WTC11 (cell line): ENCODE measurements around the gene SVOP. TPM values are rescaled to one million over a fixed set of nuclear protein-coding genes. Genes with fewer than 3 reads are reported as not detected.

Source experiments
- ATAC-seq: fragments of 200-7000 bp; cut with Tn5 transposase; 2 replicates; pipeline ENCODE4 v1.10.0; 2021; ENCODE audit warnings: mild to moderate bottlenecking, moderate library complexity
- CTCF ChIA-PET: fragments of 300-600 bp; sonication (Branson Sonifier 250); formaldehyde crosslinking; loops from one replicate; lab custom pipeline; 2021; ENCODE audit warnings: antibody characterized with exemption; lab: Charles Lee
- POLR2A ChIA-PET: fragments of 350-600 bp; sonication (Branson Sonifier 250); formaldehyde crosslinking; loops from one replicate; lab custom pipeline; 2021; ENCODE audit warnings: antibody characterized with exemption; lab: Charles Lee
- DNase-seq: peaks from one replicate; pipeline ENCODE4 v3.0.0; 2021; ENCODE audit warnings: low spot score
- H3K27ac Mint-ChIP-seq: 2 replicates; pipeline ENCODE4 v1.8.0; 2021; ENCODE audit warnings: mixed read lengths
- H3K27me3 Mint-ChIP-seq: 2 replicates; pipeline ENCODE4 v1.8.0; 2021; ENCODE audit warnings: low read depth, mild to moderate bottlenecking, moderate library complexity, mixed read lengths
- H3K36me3 Mint-ChIP-seq: 2 replicates; pipeline ENCODE4 v1.8.0; 2021; ENCODE audit warnings: mixed read lengths
- H3K4me1 Mint-ChIP-seq: 2 replicates; pipeline ENCODE4 v1.8.0; 2022; ENCODE audit warnings: mixed read lengths
- H3K4me3 Mint-ChIP-seq: 2 replicates; pipeline ENCODE4 v1.8.0; 2021; ENCODE audit warnings: mild to moderate bottlenecking, moderate library complexity, mixed read lengths
- H3K9me3 Mint-ChIP-seq: 2 replicates; pipeline ENCODE4 v1.8.0; 2021; ENCODE audit warnings: mixed read lengths
- CREB1 ChIP-seq: sonication (generic); formaldehyde crosslinking; IDR thresholded peaks from 2 replicates; pipeline ENCODE4 v1.8.0; 2023; ENCODE audit warnings: mild to moderate bottlenecking, missing genetic modification reagents
- EMX1 ChIP-seq: fragments of 250-450 bp; sonication (Bioruptor Pico); IDR thresholded peaks from 2 replicates; pipeline ENCODE4 v1.8.0; 2021; ENCODE audit warnings: mild to moderate bottlenecking
- ESRRA ChIP-seq: sonication (generic); formaldehyde crosslinking; IDR thresholded peaks from 2 replicates; pipeline ENCODE4 v1.8.1; 2022; ENCODE audit warnings: mild to moderate bottlenecking, missing genetic modification reagents, borderline replicate concordance
- FOXP4 ChIP-seq: sonication (generic); formaldehyde crosslinking; IDR thresholded peaks from 2 replicates; pipeline ENCODE4 v1.8.0; 2022; ENCODE audit warnings: mild to moderate bottlenecking, missing genetic modification reagents
- MXD4 ChIP-seq: fragments of 250-450 bp; sonication (Bioruptor Pico); IDR thresholded peaks from 2 replicates; pipeline ENCODE4 v1.8.0; 2021; ENCODE audit warnings: mild to moderate bottlenecking, moderate library complexity, borderline replicate concordance
- NR1H2 ChIP-seq: sonication (generic); formaldehyde crosslinking; IDR thresholded peaks from 2 replicates; pipeline ENCODE4 v1.9.0; 2021; ENCODE audit warnings: mild to moderate bottlenecking, moderate library complexity, missing genetic modification reagents
- PREB ChIP-seq: sonication (generic); formaldehyde crosslinking; IDR thresholded peaks from 2 replicates; pipeline ENCODE4 v1.8.1; 2022; ENCODE audit warnings: mild to moderate bottlenecking, missing genetic modification reagents, moderate library complexity, borderline replicate concordance
- RORB ChIP-seq: fragments of 250-450 bp; sonication (Bioruptor Pico); IDR thresholded peaks from 2 replicates; pipeline ENCODE4 v1.9.0; 2021; ENCODE audit warnings: mild to moderate bottlenecking
- SMAD4 ChIP-seq: sonication (generic); formaldehyde crosslinking; IDR thresholded peaks from 2 replicates; pipeline ENCODE4 v1.8.0; 2022; ENCODE audit warnings: mild to moderate bottlenecking, missing genetic modification reagents
- TEAD1 ChIP-seq: sonication (generic); formaldehyde crosslinking; IDR thresholded peaks from 2 replicates; pipeline ENCODE4 v1.8.0; 2022; ENCODE audit warnings: mild to moderate bottlenecking, missing genetic modification reagents
- TP53 ChIP-seq: sonication (generic); formaldehyde crosslinking; IDR thresholded peaks from 2 replicates; pipeline ENCODE4 v1.8.1; 2023; ENCODE audit warnings: mild to moderate bottlenecking, missing genetic modification reagents
- ZNF232 ChIP-seq: sonication (generic); formaldehyde crosslinking; IDR thresholded peaks from 2 replicates; pipeline ENCODE4 v1.8.0; 2022; ENCODE audit warnings: mild to moderate bottlenecking, missing genetic modification reagents
- ZNF512 ChIP-seq: sonication (generic); formaldehyde crosslinking; IDR thresholded peaks from 2 replicates; pipeline ENCODE4 v1.8.1; 2022; ENCODE audit warnings: missing genetic modification reagents, borderline replicate concordance
- total RNA-seq: library from RNA; stranded (reverse); gene quantifications from 3 replicates; pipeline ENCODE4 v1.2.3, GENCODE V29; 2021
- TF ChIP-seq, protein P1 (sequence below): fragments of 200-600 bp; IDR thresholded peaks from 2 replicates; pipeline ENCODE4 v1.8.0; 2022; ENCODE audit warnings: antibody characterized with exemption
- TF ChIP-seq, protein P2 (sequence below): sonication (generic); formaldehyde crosslinking; IDR thresholded peaks from 2 replicates; pipeline ENCODE4 v1.8.1; 2022; ENCODE audit warnings: low read depth, missing genetic modification reagents, borderline replicate concordance
- TF ChIP-seq, protein P3 (sequence below): sonication (generic); formaldehyde crosslinking; IDR thresholded peaks from 2 replicates; pipeline ENCODE4 v1.8.1; 2022; ENCODE audit warnings: low read depth, mild to moderate bottlenecking, moderate library complexity, missing genetic modification reagents, borderline replicate concordance
- TF ChIP-seq, protein P4 (sequence below): sonication (generic); formaldehyde crosslinking; IDR thresholded peaks from 2 replicates; pipeline ENCODE4 v1.8.1; 2023; ENCODE audit warnings: mild to moderate bottlenecking, missing genetic modification reagents

The SVOP gene
- total RNA-seq, 1 experiment from 2014 or later = 0.04 TPM

DNA sequence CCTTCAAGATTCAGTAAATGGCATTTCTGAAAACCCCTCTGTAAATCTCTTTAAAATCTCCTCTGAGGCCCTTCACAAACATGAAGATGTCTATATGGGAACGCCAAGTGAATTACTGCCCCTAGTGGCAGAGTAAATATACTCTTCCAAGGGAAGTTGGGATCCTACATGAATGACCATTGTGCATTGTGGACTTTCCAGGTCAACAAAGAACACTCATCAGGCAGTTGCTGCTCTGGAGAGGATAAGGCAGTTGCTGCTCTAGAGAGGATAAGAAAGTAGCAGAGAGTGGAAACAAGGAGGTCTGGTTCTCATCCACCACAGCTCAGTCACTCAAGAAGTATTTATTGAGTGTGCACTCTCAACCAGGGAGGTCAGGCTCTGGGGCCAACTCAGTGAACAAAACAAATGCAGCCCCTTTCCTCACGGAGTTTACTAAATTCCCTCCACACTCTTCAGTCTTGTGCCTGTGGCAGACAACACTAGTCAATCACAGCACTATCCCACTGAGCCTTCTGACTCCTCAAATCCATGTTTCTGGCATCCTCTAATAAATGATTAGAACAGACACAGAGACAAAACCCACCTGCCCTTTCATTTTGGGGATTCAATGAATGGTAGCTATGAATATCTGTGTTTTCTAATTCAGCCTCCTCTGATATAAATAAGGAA lies 52.9 kb downstream of the SVOP start:
- Mint-ChIP-seq H3K36me3 (no peaks in the 10 kb centered on the region), H3K27me3 (no peaks in the 10 kb centered on the region), H3K4me1 (no peaks in the 10 kb centered on the region), H3K9me3 (no peaks in the 10 kb centered on the region), H3K4me3 (no peak overlapping the region), H3K27ac (no peak overlapping the region)
- TF ChIP-seq TP53 (CRISPR knock-in tag) (no peak), ZNF232 (no peak)
- TF ChIP-seq, protein P1, sequence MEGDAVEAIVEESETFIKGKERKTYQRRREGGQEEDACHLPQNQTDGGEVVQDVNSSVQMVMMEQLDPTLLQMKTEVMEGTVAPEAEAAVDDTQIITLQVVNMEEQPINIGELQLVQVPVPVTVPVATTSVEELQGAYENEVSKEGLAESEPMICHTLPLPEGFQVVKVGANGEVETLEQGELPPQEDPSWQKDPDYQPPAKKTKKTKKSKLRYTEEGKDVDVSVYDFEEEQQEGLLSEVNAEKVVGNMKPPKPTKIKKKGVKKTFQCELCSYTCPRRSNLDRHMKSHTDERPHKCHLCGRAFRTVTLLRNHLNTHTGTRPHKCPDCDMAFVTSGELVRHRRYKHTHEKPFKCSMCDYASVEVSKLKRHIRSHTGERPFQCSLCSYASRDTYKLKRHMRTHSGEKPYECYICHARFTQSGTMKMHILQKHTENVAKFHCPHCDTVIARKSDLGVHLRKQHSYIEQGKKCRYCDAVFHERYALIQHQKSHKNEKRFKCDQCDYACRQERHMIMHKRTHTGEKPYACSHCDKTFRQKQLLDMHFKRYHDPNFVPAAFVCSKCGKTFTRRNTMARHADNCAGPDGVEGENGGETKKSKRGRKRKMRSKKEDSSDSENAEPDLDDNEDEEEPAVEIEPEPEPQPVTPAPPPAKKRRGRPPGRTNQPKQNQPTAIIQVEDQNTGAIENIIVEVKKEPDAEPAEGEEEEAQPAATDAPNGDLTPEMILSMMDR = peak; percentile 42
- peak; percentile 87 for ATAC-seq
- DNase-seq = no peak
- CTCF ChIA-PET = interaction anchor here (1.0 to 1.4 kb wide), 2 partner anchors 9 to 17 kb away, joined by 3 read pairs; no protein-coding TSS in a partner anchor
- POLR2A ChIA-PET = no interaction called here

DNA sequence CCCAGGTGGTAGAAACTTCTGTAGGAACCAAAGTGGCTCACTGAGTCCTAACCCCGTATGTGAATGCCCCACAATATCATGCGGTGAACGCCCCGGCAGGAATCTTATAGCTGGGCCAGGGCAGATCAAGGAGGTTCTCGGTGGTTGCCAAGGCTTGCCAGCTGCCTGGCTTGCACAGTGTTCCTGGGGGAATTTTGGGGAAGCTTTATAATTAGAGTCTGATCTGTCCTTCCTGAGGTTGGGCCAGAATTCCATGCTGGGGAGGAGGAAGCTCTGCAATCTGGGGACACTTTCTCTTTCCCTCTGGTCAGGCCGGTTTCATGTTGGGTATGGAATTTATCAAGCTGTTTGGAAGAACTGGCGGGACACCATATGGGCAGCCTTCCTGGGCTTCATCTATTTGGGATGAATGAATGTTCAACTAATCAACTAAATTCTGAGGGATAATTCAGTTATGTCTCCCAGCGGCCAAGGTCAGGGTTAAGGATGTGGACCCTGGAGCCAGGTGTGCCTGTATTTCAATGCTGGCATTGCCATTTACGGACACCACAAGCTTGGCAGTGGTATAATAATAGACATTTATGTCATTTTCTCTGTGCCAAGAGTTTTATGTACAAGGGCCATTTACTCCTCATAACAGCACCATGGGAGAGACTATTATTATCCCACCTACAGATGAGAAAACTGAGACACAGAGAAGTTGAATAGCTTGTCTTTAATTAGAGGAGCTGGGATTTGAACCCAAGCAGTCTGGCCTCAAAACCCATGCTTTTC lies 54.3 kb downstream of the SVOP start:
- TF ChIP-seq ESRRA (CRISPR knock-in tag) (no peak), SMAD4 (CRISPR knock-in tag) (no peak), CREB1 (CRISPR knock-in tag) (no peak), MXD4 (CRISPR knock-in tag) (no peak), RORB (CRISPR knock-in tag) (no peak), FOXP4 (CRISPR knock-in tag) (no peak), NR1H2 (CRISPR knock-in tag) (no peak), EMX1 (no peak), ZNF512 (CRISPR knock-in tag) (no peak), TEAD1 (CRISPR knock-in tag) (no peak), PREB (no peak)
- TF ChIP-seq, protein P2, sequence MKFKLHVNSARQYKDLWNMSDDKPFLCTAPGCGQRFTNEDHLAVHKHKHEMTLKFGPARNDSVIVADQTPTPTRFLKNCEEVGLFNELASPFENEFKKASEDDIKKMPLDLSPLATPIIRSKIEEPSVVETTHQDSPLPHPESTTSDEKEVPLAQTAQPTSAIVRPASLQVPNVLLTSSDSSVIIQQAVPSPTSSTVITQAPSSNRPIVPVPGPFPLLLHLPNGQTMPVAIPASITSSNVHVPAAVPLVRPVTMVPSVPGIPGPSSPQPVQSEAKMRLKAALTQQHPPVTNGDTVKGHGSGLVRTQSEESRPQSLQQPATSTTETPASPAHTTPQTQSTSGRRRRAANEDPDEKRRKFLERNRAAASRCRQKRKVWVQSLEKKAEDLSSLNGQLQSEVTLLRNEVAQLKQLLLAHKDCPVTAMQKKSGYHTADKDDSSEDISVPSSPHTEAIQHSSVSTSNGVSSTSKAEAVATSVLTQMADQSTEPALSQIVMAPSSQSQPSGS (CRISPR knock-in tag) = no peak
- TF ChIP-seq, protein P3, sequence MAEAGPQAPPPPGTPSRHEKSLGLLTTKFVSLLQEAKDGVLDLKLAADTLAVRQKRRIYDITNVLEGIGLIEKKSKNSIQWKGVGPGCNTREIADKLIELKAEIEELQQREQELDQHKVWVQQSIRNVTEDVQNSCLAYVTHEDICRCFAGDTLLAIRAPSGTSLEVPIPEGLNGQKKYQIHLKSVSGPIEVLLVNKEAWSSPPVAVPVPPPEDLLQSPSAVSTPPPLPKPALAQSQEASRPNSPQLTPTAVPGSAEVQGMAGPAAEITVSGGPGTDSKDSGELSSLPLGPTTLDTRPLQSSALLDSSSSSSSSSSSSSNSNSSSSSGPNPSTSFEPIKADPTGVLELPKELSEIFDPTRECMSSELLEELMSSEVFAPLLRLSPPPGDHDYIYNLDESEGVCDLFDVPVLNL (CRISPR knock-in tag) = no peak
- TF ChIP-seq, protein P4, sequence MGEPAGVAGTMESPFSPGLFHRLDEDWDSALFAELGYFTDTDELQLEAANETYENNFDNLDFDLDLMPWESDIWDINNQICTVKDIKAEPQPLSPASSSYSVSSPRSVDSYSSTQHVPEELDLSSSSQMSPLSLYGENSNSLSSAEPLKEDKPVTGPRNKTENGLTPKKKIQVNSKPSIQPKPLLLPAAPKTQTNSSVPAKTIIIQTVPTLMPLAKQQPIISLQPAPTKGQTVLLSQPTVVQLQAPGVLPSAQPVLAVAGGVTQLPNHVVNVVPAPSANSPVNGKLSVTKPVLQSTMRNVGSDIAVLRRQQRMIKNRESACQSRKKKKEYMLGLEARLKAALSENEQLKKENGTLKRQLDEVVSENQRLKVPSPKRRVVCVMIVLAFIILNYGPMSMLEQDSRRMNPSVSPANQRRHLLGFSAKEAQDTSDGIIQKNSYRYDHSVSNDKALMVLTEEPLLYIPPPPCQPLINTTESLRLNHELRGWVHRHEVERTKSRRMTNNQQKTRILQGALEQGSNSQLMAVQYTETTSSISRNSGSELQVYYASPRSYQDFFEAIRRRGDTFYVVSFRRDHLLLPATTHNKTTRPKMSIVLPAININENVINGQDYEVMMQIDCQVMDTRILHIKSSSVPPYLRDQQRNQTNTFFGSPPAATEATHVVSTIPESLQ (CRISPR knock-in tag) = no peak
- TF ChIP-seq, all 79 proteins: peak for 0
- no peaks in the 10 kb centered on the region for H3K4me1 Mint-ChIP-seq
- H3K27me3 Mint-ChIP-seq = no peaks in the 10 kb centered on the region
- H3K4me3 Mint-ChIP-seq = no peak overlapping the region
- no peak overlapping the region for H3K27ac Mint-ChIP-seq
- DNase-seq (no peak), ATAC-seq (no peak)
- no peaks in the 10 kb centered on the region for H3K36me3 Mint-ChIP-seq
- H3K9me3 Mint-ChIP-seq = no peaks in the 10 kb centered on the region
- CTCF ChIA-PET = interaction anchor here (0.6 to 1.2 kb wide), 7 partner anchors 10 to 103 kb away, joined by 3 to 7 read pairs (median 3); no protein-coding TSS in a partner anchor
- POLR2A ChIA-PET = no interaction called here
